ENCODE measurements around the gene PSMA5. TPM values are rescaled to one million over a fixed set of nuclear protein-coding genes. Genes with fewer than 3 reads are reported as not detected.

The PSMA5 gene
- total RNA-seq, 1 experiment from 2014 or later = 133 TPM

DNA sequence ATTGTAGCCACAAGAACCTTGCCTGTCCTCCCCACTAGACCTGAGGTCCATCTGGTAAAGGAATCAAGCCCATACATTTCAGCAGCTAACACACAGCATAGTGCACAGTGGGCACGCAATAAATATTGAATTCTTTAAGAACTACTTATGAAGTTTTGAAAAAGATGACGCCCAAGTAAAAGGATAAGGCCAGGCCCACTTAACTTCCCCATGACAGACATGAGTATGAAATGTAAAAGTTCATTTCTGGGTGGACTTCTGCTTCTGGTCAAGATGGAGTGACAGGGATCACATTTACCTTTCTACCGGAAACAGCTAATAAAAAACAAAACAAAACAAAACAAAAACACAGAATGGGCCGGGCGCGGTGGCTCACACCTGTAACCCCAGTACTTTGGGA lies 54.0 kb downstream of the PSMA5 start:
- H2BK120ac ChIP-seq (ENCODE audit: low read depth, low read length, poor library complexity, severe bottlenecking) = no peak overlapping the region
- no peak for TF ChIP-seq CTCF (conservative IDR thresholded peaks at IDR 0.05)
- no peak overlapping the region for H4K8ac ChIP-seq (replicated peaks; ENCODE audit: insufficient read length, low read depth, low read length)
- no peak overlapping the region for H2BK12ac ChIP-seq (ENCODE audit: insufficient read length, low read depth, low read length)
- no peak overlapping the region for H2BK20ac ChIP-seq (ENCODE audit: low read depth, low read length, poor library complexity, severe bottlenecking)
- H3K4ac ChIP-seq (ENCODE audit: low read depth, low read length) = no peak overlapping the region
- no peak overlapping the region for H4K91ac ChIP-seq (ENCODE audit: insufficient read length, low read depth, low read length)
- peak overlapping the region in 1 of 3 experiments; percentile 29; a peak in 2 of 7 replicates for H3K27ac Mint-ChIP-seq
- H3K56ac ChIP-seq (ENCODE audit: insufficient read length, low read depth, low read length) = no peak overlapping the region
- no peaks in the 10 kb centered on the region for H3K27me3 ChIP-seq (ENCODE audit: insufficient read depth, low read length)
- no peak overlapping the region for H3K4me2 ChIP-seq (ENCODE audit: insufficient read depth, insufficient read length, low read length)
- no peak overlapping the region for H2BK5ac ChIP-seq (ENCODE audit: insufficient read length, low read length)
- H3K4me3 Mint-ChIP-seq = no peak overlapping the region
- H3K4me1 ChIP-seq (ENCODE audit: insufficient read depth, low read length) = no peaks in the 10 kb centered on the region; the same call in 1 of the 2 replicates
- no peaks in the 10 kb centered on the region for H4K20me1 ChIP-seq (ENCODE audit: control insufficient read depth, insufficient read depth, insufficient read length)
- peaks cover 5% of the 10 kb centered on the region for H3K79me1 ChIP-seq (ENCODE audit: insufficient read depth, low read depth, low read length, poor library complexity, severe bottlenecking)
- no peak overlapping the region for H3K14ac ChIP-seq (ENCODE audit: insufficient read depth, low read length)
- no peak overlapping the region for H3K18ac ChIP-seq (ENCODE audit: insufficient read length, low read depth, low read length)
- WGBS (ENCODE audit: extremely low coverage, insufficient read length, low lambda C conversion rate) = no CpG with 5 or more reads among the region's 6 CpGs
- H3K23me2 ChIP-seq (ENCODE audit: insufficient read length, low read depth, low read length, poor library complexity, severe bottlenecking) = no peaks in the 10 kb centered on the region
- no peak overlapping the region for H3K9ac ChIP-seq (ENCODE audit: extremely low read depth, insufficient read length, low read length)
- no peak overlapping the region for H2AK5ac ChIP-seq (ENCODE audit: insufficient read length, low read length)
- peaks cover 5 to 9% (median 6%) of the 10 kb centered on the region in 3 experiments for H3K36me3 Mint-ChIP-seq (ENCODE audit: insufficient read depth in 1 of 3, low read depth in 3 of 3)
- H3K9me3 ChIP-seq (ENCODE audit: control insufficient read depth, low read depth, low read length) = no peaks in the 10 kb centered on the region
- H3K9me3 Mint-ChIP-seq = no peaks in the 10 kb centered on the region
- peaks cover 20 to 23% of the 10 kb centered on the region in 2 experiments for H3K4me1 Mint-ChIP-seq
- H2BK15ac ChIP-seq (ENCODE audit: low read depth, low read length) = no peak overlapping the region
- H3K27ac ChIP-seq (ENCODE audit: insufficient read length, low read depth, low read length) = no peak overlapping the region
- no peak overlapping the region for H3T11ph ChIP-seq (ENCODE audit: low read length)
- no peak overlapping the region for H4K5ac ChIP-seq (ENCODE audit: insufficient read length, low read depth, low read length)
- no peak overlapping the region for H3K23ac ChIP-seq (ENCODE audit: insufficient read length, low read depth, low read length)
- H3K27me3 Mint-ChIP-seq (ENCODE audit: low read depth) = no peaks in the 10 kb centered on the region
- no peak overlapping the region for H2AFZ ChIP-seq (ENCODE audit: low read length)
- DNase-seq = no peak
- H3K79me2 ChIP-seq (ENCODE audit: insufficient read depth, low read length) = peaks cover 6% of the 10 kb centered on the region; the same call in 1 of the 2 replicates
